Measurements from ENCODE around the gene FBXW12.

FBXW12 gene

DNA sequence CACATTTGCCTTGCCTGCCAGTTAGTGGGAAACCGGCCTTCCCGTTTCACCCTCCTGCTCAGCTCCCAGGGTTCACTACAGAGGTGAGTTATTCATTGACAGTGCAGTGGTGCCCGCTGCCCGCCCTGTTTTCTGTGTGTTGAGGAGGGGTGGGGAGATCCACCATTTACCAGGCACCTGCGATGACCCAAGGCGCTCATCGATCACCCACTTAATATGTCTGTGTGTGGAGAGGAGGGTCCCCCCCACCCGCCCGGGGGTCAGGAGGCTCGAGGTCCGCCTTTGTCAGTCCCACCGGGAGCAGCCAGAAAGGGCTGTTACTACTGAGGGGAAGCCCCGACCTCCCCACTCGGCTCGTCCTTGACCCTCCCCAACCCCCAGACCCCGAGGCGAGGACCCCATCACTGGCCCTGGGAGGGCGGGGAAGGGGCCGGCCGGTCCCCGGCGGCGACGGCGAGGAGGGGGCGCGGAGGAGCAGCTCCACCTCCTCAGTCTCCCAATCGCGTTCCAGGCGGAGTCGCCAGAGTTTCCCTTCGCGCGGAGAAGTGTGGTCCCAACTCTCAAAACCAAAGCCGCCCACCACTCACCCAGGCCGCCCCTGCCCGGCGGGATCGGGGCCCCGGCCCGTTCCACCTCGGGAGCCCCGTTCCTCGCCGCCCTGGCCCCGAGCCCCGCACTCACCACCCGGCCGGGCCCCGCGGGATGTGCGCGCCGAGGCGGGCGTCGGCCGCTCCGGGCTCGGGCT lies 56.7 kb downstream of the FBXW12 start:
- DNase-seq (ENCODE audit: low read depth): no peak
- peak overlapping the region; percentile 40 for H3K4me3 ChIP-seq (ENCODE audit: low read depth, low read length)
- TF ChIP-seq MYC (IDR thresholded peaks at IDR 0.05; ENCODE audit: low read depth, low read length): no peak
- no peak for TF ChIP-seq POLR2A (IDR thresholded peaks at IDR 0.05; ENCODE audit: extremely low read depth, insufficient read length)
- TF ChIP-seq, protein P1, sequence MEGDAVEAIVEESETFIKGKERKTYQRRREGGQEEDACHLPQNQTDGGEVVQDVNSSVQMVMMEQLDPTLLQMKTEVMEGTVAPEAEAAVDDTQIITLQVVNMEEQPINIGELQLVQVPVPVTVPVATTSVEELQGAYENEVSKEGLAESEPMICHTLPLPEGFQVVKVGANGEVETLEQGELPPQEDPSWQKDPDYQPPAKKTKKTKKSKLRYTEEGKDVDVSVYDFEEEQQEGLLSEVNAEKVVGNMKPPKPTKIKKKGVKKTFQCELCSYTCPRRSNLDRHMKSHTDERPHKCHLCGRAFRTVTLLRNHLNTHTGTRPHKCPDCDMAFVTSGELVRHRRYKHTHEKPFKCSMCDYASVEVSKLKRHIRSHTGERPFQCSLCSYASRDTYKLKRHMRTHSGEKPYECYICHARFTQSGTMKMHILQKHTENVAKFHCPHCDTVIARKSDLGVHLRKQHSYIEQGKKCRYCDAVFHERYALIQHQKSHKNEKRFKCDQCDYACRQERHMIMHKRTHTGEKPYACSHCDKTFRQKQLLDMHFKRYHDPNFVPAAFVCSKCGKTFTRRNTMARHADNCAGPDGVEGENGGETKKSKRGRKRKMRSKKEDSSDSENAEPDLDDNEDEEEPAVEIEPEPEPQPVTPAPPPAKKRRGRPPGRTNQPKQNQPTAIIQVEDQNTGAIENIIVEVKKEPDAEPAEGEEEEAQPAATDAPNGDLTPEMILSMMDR (IDR thresholded peaks at IDR 0.05; ENCODE audit: low read depth, low read length): no peak
- TF ChIP-seq, protein P2, sequence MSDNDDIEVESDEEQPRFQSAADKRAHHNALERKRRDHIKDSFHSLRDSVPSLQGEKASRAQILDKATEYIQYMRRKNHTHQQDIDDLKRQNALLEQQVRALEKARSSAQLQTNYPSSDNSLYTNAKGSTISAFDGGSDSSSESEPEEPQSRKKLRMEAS (IDR thresholded peaks at IDR 0.05; ENCODE audit: low read depth, low read length): no peak

DNA sequence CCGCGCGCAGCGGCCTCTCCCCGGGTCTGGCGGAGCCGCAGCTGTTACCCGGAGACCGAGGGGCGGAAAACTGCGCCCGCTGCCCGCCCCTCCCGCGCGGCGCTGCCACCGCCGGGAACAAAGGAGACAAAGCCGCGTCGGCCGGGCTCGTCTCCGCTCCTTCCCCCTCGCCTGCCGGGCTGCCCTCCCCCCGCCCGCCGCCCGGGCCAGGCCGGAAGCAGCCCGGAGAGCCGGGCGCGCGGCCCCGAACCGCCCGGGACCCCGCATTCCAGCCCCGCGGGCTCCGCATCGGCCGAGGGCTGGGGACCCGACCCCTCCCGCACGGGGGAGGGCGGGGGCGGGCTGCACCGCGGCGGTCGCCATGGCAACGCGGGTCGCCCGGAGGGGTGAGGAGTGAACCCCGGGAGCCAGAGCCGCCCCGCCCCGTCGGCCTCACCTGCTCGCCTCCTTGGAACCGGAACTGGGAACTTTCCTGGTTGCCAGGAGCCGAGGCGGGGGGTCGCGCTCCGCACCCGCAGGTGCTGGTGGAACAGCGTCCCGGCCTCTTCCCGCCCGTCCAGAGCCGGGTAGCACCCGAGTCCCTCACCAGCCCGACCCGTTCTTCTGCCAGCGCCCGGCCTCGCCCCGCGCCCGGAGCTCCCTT lies 57.4 kb downstream of the FBXW12 start:
- DNase-seq (ENCODE audit: low read depth): peak; percentile 64
- TF ChIP-seq, protein P1 (IDR thresholded peaks at IDR 0.05; ENCODE audit: low read depth, low read length): no peak
- TF ChIP-seq, protein P2 (IDR thresholded peaks at IDR 0.05; ENCODE audit: low read depth, low read length): no peak
- TF ChIP-seq POLR2A (IDR thresholded peaks at IDR 0.05; ENCODE audit: extremely low read depth, insufficient read length) (no peak), MYC (IDR thresholded peaks at IDR 0.05; ENCODE audit: low read depth, low read length) (no peak)
- H3K4me3 ChIP-seq (ENCODE audit: low read depth, low read length): peak overlapping the region; percentile 49

DNA sequence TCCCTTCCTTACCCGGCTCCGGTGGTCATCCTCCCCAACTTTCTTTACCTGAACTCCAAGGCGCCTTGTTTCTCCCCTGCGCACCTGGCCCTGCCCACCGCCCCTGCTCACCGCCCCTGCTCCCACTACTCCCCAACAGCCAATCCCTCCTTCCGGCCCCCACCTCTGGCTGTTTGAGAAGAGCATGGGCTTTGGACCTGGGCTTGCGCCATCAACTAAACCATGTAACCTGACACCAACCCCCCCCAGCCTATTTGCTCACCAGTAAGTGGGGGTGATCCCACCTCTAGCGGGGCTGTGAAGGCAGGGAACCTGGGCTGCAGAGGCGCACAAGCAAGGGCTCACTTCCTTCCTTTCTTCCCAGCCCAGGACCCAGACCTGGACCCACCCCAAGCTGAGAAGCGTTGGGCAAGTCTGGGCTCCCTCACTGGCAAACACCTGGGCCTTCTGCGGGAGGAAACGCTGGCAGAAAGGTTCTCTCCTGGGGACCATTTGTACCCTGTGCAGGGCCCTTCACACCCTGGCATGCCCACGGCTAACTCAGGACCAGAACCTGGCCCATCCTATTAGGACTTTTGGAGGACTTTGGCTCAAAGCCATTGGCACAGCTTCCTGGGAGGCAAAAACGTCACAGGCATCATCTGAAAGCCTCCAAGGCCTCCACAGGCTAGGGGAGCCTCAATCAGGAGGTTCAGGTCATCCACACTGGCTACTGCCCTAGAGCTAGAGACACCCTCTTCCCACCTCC lies 58.1 kb downstream of the FBXW12 start, which contains the start of gene PLXNB1:
Gene PLXNB1 (minus strand): TSS at position 127 of the 748 bp plus-strand sequence. CDS start 5,475 bp downstream, outside the sequence.
- TF ChIP-seq, protein P2 (IDR thresholded peaks at IDR 0.05; ENCODE audit: low read depth, low read length): peak; percentile 40
- TF ChIP-seq MYC (IDR thresholded peaks at IDR 0.05; ENCODE audit: low read depth, low read length) (peak; percentile 69), POLR2A (IDR thresholded peaks at IDR 0.05; ENCODE audit: extremely low read depth, insufficient read length) (peak; percentile 43)
- TF ChIP-seq, protein P1 (IDR thresholded peaks at IDR 0.05; ENCODE audit: low read depth, low read length): no peak
- peak; percentile 84 for DNase-seq (ENCODE audit: low read depth)
- H3K4me3 ChIP-seq (ENCODE audit: low read depth, low read length): peak within 1 kb of the TSS; percentile 49

DNA sequence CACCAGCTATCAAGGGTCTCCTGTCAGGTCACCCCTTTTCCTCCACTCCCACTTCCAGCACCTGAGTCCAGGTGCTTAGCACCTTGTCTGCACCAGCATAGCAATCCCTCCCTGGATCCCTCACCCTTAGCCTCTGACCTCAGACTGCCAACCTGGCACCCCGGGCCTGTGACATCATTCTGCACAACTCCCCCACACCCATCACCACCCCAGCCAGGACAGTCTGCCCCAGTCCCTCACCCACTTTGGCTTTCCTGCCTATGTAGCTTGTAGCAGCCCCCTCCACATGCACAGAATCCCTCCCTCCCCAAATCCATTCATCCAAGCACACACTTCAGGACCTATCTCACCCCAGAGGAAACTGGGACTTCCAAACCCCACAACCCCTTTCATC lies 58.7 kb downstream of the FBXW12 start:
- TF ChIP-seq, protein P1 (IDR thresholded peaks at IDR 0.05; ENCODE audit: low read depth, low read length): no peak
- TF ChIP-seq, protein P2 (IDR thresholded peaks at IDR 0.05; ENCODE audit: low read depth, low read length): no peak
- TF ChIP-seq POLR2A (IDR thresholded peaks at IDR 0.05; ENCODE audit: extremely low read depth, insufficient read length) (no peak), MYC (IDR thresholded peaks at IDR 0.05; ENCODE audit: low read depth, low read length) (no peak)
- no peak for DNase-seq (ENCODE audit: low read depth)
- H3K4me3 ChIP-seq (ENCODE audit: low read depth, low read length): no peak overlapping the region

DNA sequence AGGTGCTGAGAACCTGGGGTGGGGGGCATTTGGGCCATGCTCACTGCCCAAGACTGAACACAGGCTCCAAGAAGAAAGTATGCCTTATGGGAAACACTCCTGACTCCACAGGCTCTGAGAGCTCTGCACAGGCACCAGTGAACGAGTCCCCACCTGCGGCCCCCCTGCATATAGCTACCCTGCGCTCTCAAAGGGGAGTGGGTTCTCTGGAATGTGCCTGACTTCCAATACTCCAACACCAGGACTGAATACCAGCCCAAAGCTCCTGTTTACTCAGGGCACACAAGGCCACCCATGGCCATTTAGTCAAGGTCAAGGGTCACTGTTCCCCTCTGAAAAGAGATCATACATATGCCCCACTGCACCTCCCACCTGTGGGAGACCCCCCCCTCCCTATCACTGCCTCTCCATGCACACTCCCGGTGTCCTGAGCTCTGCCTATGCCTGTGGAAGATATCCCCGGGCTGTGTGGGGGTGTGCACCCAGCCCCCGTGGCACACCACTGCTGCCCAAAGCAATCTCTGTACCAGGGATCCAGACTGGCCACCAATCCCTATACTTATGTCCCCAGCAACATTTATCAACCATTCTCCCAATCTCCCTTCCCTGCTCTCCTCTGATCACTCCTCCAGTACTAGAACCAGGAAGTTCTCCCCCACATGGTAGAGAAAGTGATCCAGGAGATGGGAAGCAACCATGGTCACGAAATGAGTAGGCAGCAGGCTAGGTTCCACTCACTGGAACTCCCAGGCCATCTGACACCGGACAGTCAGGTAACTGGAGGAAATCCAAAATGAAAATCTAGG lies 59.4 kb downstream of the FBXW12 start:
- TF ChIP-seq, protein P1 (IDR thresholded peaks at IDR 0.05; ENCODE audit: low read depth, low read length): no peak
- TF ChIP-seq, protein P2 (IDR thresholded peaks at IDR 0.05; ENCODE audit: low read depth, low read length): no peak
- TF ChIP-seq MYC (IDR thresholded peaks at IDR 0.05; ENCODE audit: low read depth, low read length) (no peak), POLR2A (IDR thresholded peaks at IDR 0.05; ENCODE audit: extremely low read depth, insufficient read length) (no peak)
- no peak for DNase-seq (ENCODE audit: low read depth)
- H3K4me3 ChIP-seq (ENCODE audit: low read depth, low read length): no peak overlapping the region
